Measurements from ENCODE around the gene HCRT.

The HCRT gene

GRCh38 chr17:42136654-42137051 is 48.6 kb downstream of the HCRT start:
- DNase-seq, result no peak

GRCh38 chr17:42135664-42136653 is 49.3 kb downstream of the HCRT start:
- DNase-seq, result no peak

GRCh38 chr17:42135151-42135550 is 50.1 kb downstream of the HCRT start:
- DNase-seq, result no peak
